ENCODE data around the gene CKAP2L.
"Not testable (repeated sequence)": the region's sequence is repeated elsewhere in the genome, so short reads cannot be mapped to it uniquely, and the experiment has no call there.

- not testable (repeated sequence) for TF ChIP-seq POLR2A, POLR2AphosphoS5, TAF1 (IDR thresholded peaks at IDR 0.05; ENCODE audit: low read depth, low read length)
Observed at GRCh38 chr2:112716826-112717352, 47.5 kb downstream of the CKAP2L start.
